ENCODE measurements around the gene OSBPL3.

The OSBPL3 gene

DNA sequence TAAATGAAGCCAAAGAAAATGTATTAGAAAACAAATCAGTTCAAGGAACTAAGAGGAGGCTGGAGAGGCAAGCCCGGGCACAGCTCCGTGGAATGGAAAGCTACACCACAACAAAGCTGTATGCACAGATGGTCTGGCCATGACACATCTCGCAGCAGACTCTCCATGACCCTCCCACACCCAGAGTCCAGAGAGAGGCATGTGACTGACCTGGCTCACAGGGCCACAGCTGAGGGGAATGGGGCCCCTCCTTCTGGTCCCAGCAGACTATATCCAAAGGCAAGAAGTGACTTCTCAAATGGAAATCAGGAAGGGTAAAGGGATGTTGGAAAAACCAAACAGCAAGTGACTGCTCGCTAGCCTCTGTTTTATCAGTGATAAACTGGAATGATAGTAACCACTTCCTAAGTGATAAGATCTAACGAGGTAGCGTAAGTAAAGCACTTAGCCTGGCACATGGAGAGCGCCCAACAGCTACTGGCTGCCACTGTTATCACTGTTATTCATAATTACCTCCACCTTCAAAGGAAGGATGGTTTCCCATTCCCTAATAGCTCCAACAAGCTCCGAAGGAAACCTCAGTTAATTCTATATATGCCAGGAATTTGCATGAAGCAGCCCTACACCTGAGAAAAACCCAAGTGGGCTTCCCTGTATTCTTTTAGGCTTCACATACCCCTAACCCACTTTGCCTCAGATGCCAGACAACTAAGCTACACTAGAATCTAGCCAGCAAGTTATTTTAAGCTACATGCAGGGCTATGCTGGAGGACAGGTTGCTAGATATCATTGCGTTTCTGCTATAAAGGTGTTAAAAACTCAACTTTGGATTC lies 8.4 kb downstream of the OSBPL3 start:
- peak overlapping the region; percentile 2 for H3K4me3 Mint-ChIP-seq
- no peaks in the 10 kb centered on the region for H3K9me3 Mint-ChIP-seq
- peaks cover 15% of the 10 kb centered on the region for H3K36me3 Mint-ChIP-seq (ENCODE audit: low read depth)
- H3K27me3 Mint-ChIP-seq (ENCODE audit: low read depth), result no peaks in the 10 kb centered on the region
- H3K27ac Mint-ChIP-seq, result no peak overlapping the region
- H3K4me1 Mint-ChIP-seq (ENCODE audit: low read depth), result peaks cover 61% of the 10 kb centered on the region

DNA sequence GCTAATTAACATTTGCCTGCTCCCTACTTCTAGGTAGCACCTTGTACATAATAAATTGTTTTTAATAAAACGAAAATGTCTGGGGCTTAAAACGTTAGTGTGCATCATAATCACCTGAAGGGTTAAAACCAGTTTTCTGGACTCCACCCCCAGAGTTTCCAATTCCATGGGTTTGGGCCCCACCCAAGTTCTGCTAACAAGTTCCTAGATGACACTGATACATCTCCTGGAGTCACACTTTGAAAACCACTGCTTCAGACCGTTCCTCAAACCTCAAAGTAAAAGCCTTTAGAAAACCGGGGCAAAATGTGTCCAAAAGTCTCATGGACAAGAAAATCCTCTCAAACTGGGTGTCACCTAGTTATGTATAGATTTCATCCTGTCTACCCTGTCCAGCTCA lies 9.3 kb downstream of the OSBPL3 start:
- Mint-ChIP-seq H3K27ac (no peak overlapping the region), H3K4me3 (no peak overlapping the region), H3K9me3 (no peaks in the 10 kb centered on the region), H3K36me3 (ENCODE audit: low read depth) (peaks cover 11% of the 10 kb centered on the region), H3K27me3 (ENCODE audit: low read depth) (no peaks in the 10 kb centered on the region), H3K4me1 (ENCODE audit: low read depth) (peaks cover 61% of the 10 kb centered on the region)

DNA sequence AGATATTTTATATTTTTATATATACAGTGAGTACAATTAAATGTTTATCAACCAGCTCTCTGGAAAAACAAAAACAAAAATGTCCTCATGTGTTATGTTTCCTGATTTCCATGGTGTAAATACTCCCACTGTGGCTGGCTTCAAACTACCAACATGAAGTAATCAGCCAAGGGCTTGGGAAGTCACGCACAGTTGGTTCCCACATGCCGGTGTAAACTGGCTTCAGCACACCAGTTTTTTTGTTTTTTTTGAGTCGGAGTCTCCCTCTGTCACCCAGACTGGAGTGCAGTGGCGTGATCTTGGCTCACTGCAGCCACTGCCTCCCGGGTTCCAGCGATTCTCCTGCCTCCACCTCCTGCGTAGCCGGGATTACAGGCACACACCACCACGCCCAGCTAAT lies 11.8 kb downstream of the OSBPL3 start:
- H3K4me3 Mint-ChIP-seq, result no peak overlapping the region
- no peak overlapping the region for H3K27ac Mint-ChIP-seq
- H3K9me3 Mint-ChIP-seq, result no peaks in the 10 kb centered on the region
- peaks cover 68% of the 10 kb centered on the region for H3K4me1 Mint-ChIP-seq (ENCODE audit: low read depth)
- H3K27me3 Mint-ChIP-seq (ENCODE audit: low read depth), result no peaks in the 10 kb centered on the region
- peaks cover 8% of the 10 kb centered on the region for H3K36me3 Mint-ChIP-seq (ENCODE audit: low read depth)

DNA sequence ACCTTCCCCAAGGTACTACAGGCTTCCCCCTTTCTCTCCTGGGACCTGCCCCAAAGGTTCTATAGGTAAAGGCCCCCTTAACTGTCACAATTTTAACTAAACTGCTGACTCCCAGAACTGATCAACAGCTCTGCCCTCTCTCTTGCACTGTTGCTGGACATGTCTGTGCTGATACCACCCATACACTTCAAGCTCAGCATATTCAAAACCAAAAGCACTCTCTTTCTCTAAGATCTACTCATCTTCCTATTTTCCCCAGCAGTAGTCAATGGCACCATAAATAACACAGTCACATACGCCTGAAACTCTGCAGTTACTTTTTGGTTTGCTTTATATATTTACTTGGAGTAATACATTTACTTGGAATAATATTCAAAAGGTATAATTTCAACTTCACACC lies 12.3 kb downstream of the OSBPL3 start:
- Mint-ChIP-seq H3K4me3 (no peak overlapping the region), H3K4me1 (ENCODE audit: low read depth) (peaks cover 68% of the 10 kb centered on the region), H3K9me3 (no peaks in the 10 kb centered on the region), H3K36me3 (ENCODE audit: low read depth) (peaks cover 8% of the 10 kb centered on the region), H3K27ac (peak overlapping the region; percentile 58), H3K27me3 (ENCODE audit: low read depth) (no peaks in the 10 kb centered on the region)

DNA sequence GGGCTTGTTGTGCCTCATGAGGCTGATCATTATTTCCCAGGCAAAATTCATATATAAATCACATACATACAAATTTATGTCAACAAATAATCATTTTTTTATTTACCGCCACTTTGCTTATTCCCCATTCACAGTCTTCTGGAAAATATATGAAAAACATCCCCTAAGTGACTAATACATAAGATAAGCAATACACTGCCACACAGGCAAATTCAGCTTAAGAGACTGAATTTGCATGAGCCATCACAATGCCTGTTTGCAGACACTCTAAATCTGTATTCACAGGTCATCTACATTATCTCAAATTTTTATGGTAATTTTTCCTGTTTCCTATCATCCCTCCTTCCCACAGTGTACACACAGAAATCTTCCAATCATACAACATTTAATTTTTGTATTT lies 13.2 kb downstream of the OSBPL3 start:
- Mint-ChIP-seq H3K27me3 (ENCODE audit: low read depth) (no peaks in the 10 kb centered on the region), H3K36me3 (ENCODE audit: low read depth) (peaks cover 9% of the 10 kb centered on the region), H3K27ac (peak overlapping the region; percentile 58), H3K4me3 (no peak overlapping the region), H3K9me3 (no peaks in the 10 kb centered on the region), H3K4me1 (ENCODE audit: low read depth) (peaks cover 63% of the 10 kb centered on the region)

DNA sequence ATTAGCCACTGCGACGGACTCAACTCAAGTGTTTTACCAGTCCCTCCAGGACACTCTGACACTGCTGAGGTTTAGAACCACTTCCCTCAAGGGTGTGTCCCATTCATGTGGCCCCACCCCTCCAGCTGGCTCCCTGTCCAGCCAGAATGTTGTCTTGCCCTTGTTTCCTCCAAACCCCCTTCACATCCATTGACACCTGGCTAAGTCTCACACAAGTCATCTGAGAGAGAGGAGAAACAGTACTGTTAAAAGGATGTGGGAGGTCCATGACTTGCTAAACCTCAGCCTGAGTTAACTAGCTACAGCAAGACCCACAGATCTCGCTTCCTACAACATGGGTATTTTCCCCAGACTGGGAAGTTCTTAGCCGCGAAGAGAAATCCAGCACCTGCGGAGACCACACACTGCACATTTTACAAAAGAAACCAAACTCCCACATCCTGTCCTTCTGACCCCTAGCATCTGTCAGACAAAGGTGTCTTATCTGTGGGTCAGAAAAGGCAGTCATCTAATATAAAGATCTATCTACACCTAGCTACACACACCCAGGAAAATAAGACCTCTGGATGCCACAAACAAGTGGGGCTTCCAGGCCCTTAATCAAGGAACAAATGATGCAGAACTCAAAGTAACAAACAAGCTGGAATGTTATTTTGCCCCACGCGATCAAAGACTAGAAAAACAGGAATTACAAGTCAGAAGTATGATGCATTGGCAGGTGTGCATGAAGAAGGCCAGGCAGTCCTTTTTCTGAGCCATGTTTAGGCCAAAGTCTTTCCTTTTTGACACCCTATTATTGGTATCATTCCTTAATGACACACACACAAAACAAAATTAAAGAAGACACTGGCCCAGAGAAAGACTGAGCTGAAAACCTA lies 13.9 kb downstream of the OSBPL3 start:
- peak overlapping the region; percentile 57 for H3K4me3 Mint-ChIP-seq
- no peaks in the 10 kb centered on the region for H3K27me3 Mint-ChIP-seq (ENCODE audit: low read depth)

DNA sequence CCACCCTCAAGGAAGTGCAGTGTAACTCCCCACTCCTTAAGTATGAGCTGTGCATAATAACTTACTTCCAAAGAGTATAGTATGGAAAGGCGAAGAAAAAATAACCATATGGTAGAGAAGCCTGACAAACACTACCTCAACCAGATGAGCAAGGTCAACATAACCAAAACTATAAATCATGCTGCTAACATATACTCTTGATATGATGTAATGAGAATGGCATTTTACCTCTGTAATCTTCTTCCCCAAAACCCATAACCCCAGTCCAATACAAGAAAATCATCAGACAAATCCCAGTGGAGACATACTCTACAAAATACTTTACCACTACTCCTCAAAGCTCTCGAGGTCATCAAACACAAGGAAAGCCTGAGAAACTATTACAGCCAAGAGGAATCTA lies 15.8 kb downstream of the OSBPL3 start:
- Mint-ChIP-seq H3K27ac (peak overlapping the region; percentile 26), H3K4me3 (no peak overlapping the region), H3K9me3 (no peaks in the 10 kb centered on the region)

More for the DNA sequence above, 13.9 kb downstream of the OSBPL3 start:
- Mint-ChIP-seq H3K27ac (peak overlapping the region; percentile 87), H3K4me1 (ENCODE audit: low read depth) (peaks cover 63% of the 10 kb centered on the region), H3K9me3 (no peaks in the 10 kb centered on the region), H3K36me3 (ENCODE audit: low read depth) (peaks cover 15% of the 10 kb centered on the region)

DNA sequence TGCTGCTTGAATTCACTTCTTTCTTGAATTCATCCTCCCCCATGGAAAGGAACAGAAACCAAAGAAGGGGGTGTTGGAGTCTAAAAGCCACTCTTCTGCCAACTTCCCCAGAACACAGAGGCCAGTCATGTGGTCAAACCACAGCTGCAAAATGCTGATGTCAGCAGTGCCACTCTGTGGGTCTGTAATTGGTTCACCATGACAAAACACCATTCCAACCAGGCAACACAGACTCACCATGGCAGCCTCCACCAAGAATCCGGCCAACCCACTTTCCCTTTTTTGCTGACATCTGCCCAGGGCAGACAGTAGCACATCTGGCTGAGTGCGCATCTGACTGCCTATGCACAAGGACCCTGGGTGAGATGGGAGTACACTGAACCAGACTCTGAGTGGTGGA lies 16.8 kb downstream of the OSBPL3 start:
- Mint-ChIP-seq H3K4me3 (no peak overlapping the region), H3K27me3 (ENCODE audit: low read depth) (no peaks in the 10 kb centered on the region), H3K9me3 (no peaks in the 10 kb centered on the region), H3K27ac (peak overlapping the region; percentile 45), H3K4me1 (ENCODE audit: low read depth) (peaks cover 69% of the 10 kb centered on the region), H3K36me3 (ENCODE audit: low read depth) (peaks cover 22% of the 10 kb centered on the region)

More for the DNA sequence above, 15.8 kb downstream of the OSBPL3 start:
- no peaks in the 10 kb centered on the region for H3K27me3 Mint-ChIP-seq (ENCODE audit: low read depth)
- peaks cover 20% of the 10 kb centered on the region for H3K36me3 Mint-ChIP-seq (ENCODE audit: low read depth)
- H3K4me1 Mint-ChIP-seq (ENCODE audit: low read depth), result peaks cover 61% of the 10 kb centered on the region

DNA sequence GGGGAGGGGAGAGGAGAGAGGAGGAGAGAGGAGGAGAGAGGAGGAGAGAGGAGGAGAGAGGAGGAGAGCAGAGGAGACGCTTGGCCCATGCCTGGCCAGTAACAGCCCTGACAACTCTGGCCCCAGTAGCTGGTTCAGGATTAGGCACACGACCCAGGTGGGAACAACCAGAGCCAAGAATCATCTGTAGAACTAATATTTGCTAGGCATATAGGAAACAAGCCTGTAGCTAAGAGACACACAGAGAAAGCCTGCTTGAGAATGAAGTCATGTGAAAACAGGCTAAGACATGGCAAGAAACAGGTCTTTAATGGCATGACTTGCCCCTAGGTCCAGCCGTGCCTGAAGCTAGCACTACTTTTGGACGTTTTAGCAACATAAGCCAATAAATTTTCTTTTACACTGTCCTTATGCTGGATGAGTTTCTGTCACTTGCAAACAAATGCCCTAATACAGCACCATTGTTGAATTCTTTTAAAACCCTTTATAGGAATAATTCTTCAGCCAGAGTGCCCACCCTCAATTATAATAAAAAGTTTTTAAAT lies 17.5 kb downstream of the OSBPL3 start:
- H3K9me3 Mint-ChIP-seq, result no peaks in the 10 kb centered on the region
- no peak overlapping the region for H3K4me3 Mint-ChIP-seq
- no peak overlapping the region for H3K27ac Mint-ChIP-seq
- peaks cover 71% of the 10 kb centered on the region for H3K4me1 Mint-ChIP-seq (ENCODE audit: low read depth)
- H3K27me3 Mint-ChIP-seq (ENCODE audit: low read depth), result no peaks in the 10 kb centered on the region
- peaks cover 23% of the 10 kb centered on the region for H3K36me3 Mint-ChIP-seq (ENCODE audit: low read depth)

DNA sequence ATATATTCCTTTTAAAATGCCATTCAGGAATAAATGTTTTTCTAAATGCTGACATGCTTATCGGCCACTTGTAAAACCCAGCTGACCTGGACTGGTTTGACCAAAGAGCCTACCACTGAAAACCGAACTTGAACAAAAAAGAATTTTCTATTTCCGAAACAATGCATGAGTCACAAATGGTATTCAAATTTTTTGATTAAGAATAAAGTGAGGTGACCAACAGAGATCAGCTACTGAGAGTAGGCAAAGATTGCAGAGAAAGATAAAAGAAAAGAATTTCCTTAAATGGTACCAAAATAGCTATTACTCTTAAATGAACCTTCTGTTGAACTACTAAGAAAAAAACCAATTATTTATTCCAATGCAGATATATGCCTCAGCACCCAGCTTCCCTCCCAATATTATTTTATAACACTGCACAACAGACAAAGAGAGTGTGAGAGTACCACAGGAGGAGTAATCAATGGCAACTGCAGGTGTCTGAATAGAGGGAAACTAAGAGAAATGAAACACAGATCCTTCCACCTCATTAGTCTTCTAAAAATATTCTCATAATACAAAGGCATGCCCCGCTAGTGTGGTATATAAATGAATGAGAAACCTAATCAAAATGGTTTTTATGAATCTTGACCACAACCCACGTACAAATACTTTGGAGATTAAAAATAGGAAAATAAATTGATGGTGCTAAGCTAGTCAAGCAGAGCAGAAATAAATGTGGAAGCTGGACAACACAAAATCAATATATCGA lies 20.1 kb downstream of the OSBPL3 start:
- Mint-ChIP-seq H3K4me3 (no peak overlapping the region), H3K9me3 (no peaks in the 10 kb centered on the region), H3K36me3 (ENCODE audit: low read depth) (peaks cover 27% of the 10 kb centered on the region), H3K27me3 (ENCODE audit: low read depth) (no peaks in the 10 kb centered on the region), H3K4me1 (ENCODE audit: low read depth) (peaks cover 53% of the 10 kb centered on the region), H3K27ac (no peak overlapping the region)

DNA sequence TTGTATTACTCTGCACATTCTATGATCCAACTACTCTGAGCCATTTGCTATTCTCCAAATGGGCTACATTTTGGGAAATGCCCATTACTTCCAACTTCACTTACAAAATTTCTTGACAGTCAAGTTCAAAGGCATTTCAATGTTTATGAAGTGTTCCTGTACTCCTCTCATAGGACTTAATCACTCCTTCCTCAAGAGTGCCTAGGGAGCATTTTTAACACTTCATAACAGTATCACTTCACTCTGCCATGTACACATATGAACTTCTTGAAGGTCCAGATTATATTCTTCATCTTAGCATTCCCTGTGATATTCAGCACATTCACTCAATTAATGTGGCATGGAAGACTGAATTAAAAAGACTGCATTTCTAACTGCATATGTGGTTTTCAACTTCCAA lies 21.6 kb downstream of the OSBPL3 start:
- Mint-ChIP-seq H3K4me1 (ENCODE audit: low read depth) (peaks cover 46% of the 10 kb centered on the region), H3K4me3 (no peak overlapping the region), H3K27me3 (ENCODE audit: low read depth) (no peaks in the 10 kb centered on the region), H3K36me3 (ENCODE audit: low read depth) (peaks cover 29% of the 10 kb centered on the region), H3K27ac (no peak overlapping the region), H3K9me3 (no peaks in the 10 kb centered on the region)

DNA sequence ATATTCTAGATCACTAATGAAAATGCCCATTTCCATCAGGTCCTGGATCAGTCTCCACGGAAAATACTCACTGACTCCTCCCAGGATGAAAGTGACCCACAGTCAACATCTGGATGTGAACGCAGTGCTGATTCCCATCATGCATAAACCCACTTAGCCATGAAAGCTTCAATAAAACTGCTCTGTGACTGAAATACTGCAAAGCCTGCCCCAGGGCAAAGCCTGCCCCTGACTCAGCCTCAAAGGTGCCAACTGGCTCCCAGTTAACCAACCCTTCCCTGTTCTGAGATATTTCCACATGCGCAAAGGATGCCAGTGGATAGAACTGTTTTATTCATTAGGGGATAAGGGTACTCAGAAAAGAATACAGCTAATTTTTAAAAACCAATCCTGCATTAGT lies 24.0 kb downstream of the OSBPL3 start:
- no peaks in the 10 kb centered on the region for H3K9me3 Mint-ChIP-seq
- peaks cover 22% of the 10 kb centered on the region for H3K36me3 Mint-ChIP-seq (ENCODE audit: low read depth)
- no peaks in the 10 kb centered on the region for H3K27me3 Mint-ChIP-seq (ENCODE audit: low read depth)
- H3K4me1 Mint-ChIP-seq (ENCODE audit: low read depth), result peaks cover 40% of the 10 kb centered on the region
- no peak overlapping the region for H3K4me3 Mint-ChIP-seq
- H3K27ac Mint-ChIP-seq, result no peak overlapping the region

DNA sequence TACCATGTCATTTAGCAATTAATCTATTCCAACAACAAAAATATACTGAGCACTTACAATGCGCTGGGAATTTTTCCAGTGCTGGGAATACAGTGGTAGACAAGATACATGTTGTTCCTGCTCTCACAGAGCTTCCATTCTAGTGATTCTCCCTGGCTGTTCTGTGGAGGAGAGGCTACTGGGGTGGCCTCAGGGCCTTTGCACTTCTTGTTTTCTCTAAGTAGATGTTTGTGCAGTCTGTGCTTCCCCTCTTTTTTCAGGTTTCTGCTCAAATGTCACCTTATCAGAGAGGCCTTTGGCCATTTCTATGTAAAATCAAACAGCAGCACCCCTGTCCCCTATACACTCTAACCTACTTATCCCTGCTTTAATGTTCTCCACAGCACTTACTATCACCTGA lies 24.7 kb downstream of the OSBPL3 start:
- Mint-ChIP-seq H3K9me3 (no peaks in the 10 kb centered on the region), H3K4me1 (ENCODE audit: low read depth) (peaks cover 35% of the 10 kb centered on the region), H3K4me3 (no peak overlapping the region), H3K27me3 (ENCODE audit: low read depth) (no peaks in the 10 kb centered on the region), H3K36me3 (ENCODE audit: low read depth) (peaks cover 17% of the 10 kb centered on the region), H3K27ac (no peak overlapping the region)

DNA sequence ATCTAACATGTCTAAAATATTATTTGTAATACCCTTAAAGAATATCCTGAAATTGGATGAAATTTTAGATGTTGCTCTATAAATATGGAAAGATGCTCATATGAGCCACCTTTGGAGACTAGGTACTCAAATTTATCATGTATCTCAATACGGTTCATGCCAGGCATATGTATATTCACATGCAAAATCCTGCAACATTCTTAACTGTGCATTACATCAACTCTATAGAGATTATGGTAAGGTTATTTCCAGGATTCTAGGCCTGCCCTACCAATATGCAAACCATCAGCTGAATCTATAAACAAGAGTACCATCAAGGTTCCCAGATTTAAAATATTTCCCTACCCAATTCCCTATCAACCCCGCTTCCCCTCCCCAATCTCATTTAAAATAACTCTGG lies 27.5 kb downstream of the OSBPL3 start:
- no peak overlapping the region for H3K27ac Mint-ChIP-seq
- no peaks in the 10 kb centered on the region for H3K9me3 Mint-ChIP-seq
- H3K27me3 Mint-ChIP-seq (ENCODE audit: low read depth), result no peaks in the 10 kb centered on the region
- no peak overlapping the region for H3K4me3 Mint-ChIP-seq
- H3K36me3 Mint-ChIP-seq (ENCODE audit: low read depth), result peaks cover 15% of the 10 kb centered on the region
- peaks cover 34% of the 10 kb centered on the region for H3K4me1 Mint-ChIP-seq (ENCODE audit: low read depth)
